IMR-90 (cell line): ENCODE measurements around the gene SCPEP1. TPM values are rescaled to one million over a fixed set of nuclear protein-coding genes. Genes with fewer than 3 reads are reported as not detected.

Experiments used
- ATAC-seq: fragments of 200-7000 bp; cut with Tn5 transposase; 2 replicates; pipeline ENCODE4 v1.9.1; 2020; ENCODE audit warnings: low read depth, mild to moderate bottlenecking, moderate library complexity
- BruUV-seq: library from RNA; stranded (reverse); fragments of 400-500 nt; replicated peaks from 2 replicates; lab custom pipeline; 2021; lab: Mats Ljungman, UMichigan
- CTCF ChIA-PET: fragments of 300-600 bp; formaldehyde crosslinking; extraction: SDS; loops from one replicate; lab custom pipeline; 2021; ENCODE audit warnings: antibody characterized with exemption; lab: Yijun Ruan, JAX
- POLR2A ChIA-PET: fragments of 300-600 bp; sonication (Branson Sonifier 250); formaldehyde crosslinking; loops from one replicate; lab custom pipeline; 2022; ENCODE audit warnings: antibody characterized with exemption; ENCODE audit not compliant: unreplicated experiment; lab: Charles Lee
- DNase-seq: peaks from one replicate; pipeline ENCODE4 v3.0.0; 2013
- H2AFZ ChIP-seq: replicated peaks from 2 replicates; pipeline ENCODE3; 2013; ENCODE audit warnings: low read length, mild to moderate bottlenecking; ENCODE audit not compliant: poor library complexity
- H2AK5ac ChIP-seq: 2 replicates; pipeline ENCODE4 v1.6.1; 2013; ENCODE audit warnings: low read depth, low read length, inconsistent platforms
- H2AK9ac ChIP-seq: replicated peaks from 2 replicates; pipeline ENCODE3; 2013; ENCODE audit warnings: mild to moderate bottlenecking, low read depth, low read length, moderate library complexity; ENCODE audit not compliant: poor library complexity
- H2BK120ac ChIP-seq: 2 replicates; pipeline ENCODE4 v1.6.1; 2013; ENCODE audit warnings: low read depth, low read length, inconsistent platforms
- H2BK15ac ChIP-seq: 3 replicates; pipeline ENCODE4 v1.6.1; 2013; ENCODE audit warnings: low read depth, low read length, inconsistent platforms
- H2BK20ac ChIP-seq: 2 replicates; pipeline ENCODE4 v1.6.1; 2013; ENCODE audit warnings: low read depth, mild to moderate bottlenecking, inconsistent platforms, low read length, moderate library complexity
- H2BK5ac ChIP-seq: 2 replicates; pipeline ENCODE4 v1.6.1; 2013; ENCODE audit warnings: mild to moderate bottlenecking, low read depth, low read length, inconsistent platforms; ENCODE audit not compliant: poor library complexity, severe bottlenecking
- H3K14ac ChIP-seq: replicated peaks from 2 replicates; pipeline ENCODE4 v1.6.1; 2013; ENCODE audit warnings: low read depth, low read length, inconsistent platforms
- H3K18ac ChIP-seq: 2 replicates; pipeline ENCODE4 v1.6.1; 2013; ENCODE audit warnings: low read depth, low read length, control low read depth
- H3K23ac ChIP-seq: 2 replicates; pipeline ENCODE4 v1.6.1; 2013; ENCODE audit warnings: low read depth, low read length, inconsistent platforms
- H3K27ac ChIP-seq: 2 replicates; pipeline ENCODE4 v1.5.1; 2013; ENCODE audit warnings: mild to moderate bottlenecking, control low read depth, low read length; ENCODE audit not compliant: insufficient read depth
- H3K27me3 ChIP-seq: 2 replicates; pipeline ENCODE4 v1.6.1; 2013; ENCODE audit warnings: low read length; ENCODE audit not compliant: control insufficient read depth, insufficient read depth
- H3K36me3 ChIP-seq: 2 replicates; pipeline ENCODE4 v1.6.1; 2013; ENCODE audit warnings: low read length, mixed read lengths; ENCODE audit not compliant: control insufficient read depth, insufficient read depth
- H3K4ac ChIP-seq: 2 replicates; pipeline ENCODE4 v1.6.1; 2013; ENCODE audit warnings: low read depth, low read length, inconsistent platforms
- H3K4me1 ChIP-seq: 2 replicates; pipeline ENCODE4 v1.6.1; 2013; ENCODE audit warnings: low read length, mixed read lengths; ENCODE audit not compliant: control insufficient read depth, insufficient read depth
- H3K4me2 ChIP-seq: 2 replicates; pipeline ENCODE4 v1.6.1; 2013; ENCODE audit warnings: low read depth, mild to moderate bottlenecking, control low read depth, low read length, moderate library complexity
- H3K4me3 ChIP-seq: 2 replicates; pipeline ENCODE4 v1.5.1; 2013; ENCODE audit warnings: low read depth, mild to moderate bottlenecking, control low read depth, low read length, moderate library complexity; ENCODE audit not compliant: insufficient read depth
- H3K56ac ChIP-seq: 2 replicates; pipeline ENCODE4 v1.6.1; 2013; ENCODE audit warnings: low read length, inconsistent platforms; ENCODE audit not compliant: insufficient read depth; ENCODE audit errors: extremely low read depth
- H3K79me1 ChIP-seq, 2 experiments: 2 replicates each; pipeline ENCODE4 v1.6.1; 2013; ENCODE audit warnings: low read length in 2 of 2, inconsistent platforms in 1 of 2, low read depth in 1 of 2
- H3K9ac ChIP-seq: 2 replicates; pipeline ENCODE4 v1.6.1; 2013; ENCODE audit warnings: low read depth, low read length, control low read depth
- H3K9me1 ChIP-seq: 2 replicates; pipeline ENCODE4 v1.6.1; 2013; ENCODE audit warnings: low read length, inconsistent platforms; ENCODE audit not compliant: insufficient read depth
- H3K9me3 ChIP-seq: 2 replicates; pipeline ENCODE4 v1.6.1; 2013; ENCODE audit warnings: low read length; ENCODE audit not compliant: control insufficient read depth, insufficient read depth
- H4K20me1 ChIP-seq: 2 replicates; pipeline ENCODE4 v1.6.1; 2013; ENCODE audit warnings: low read length, inconsistent platforms; ENCODE audit not compliant: insufficient read depth
- H4K5ac ChIP-seq: 2 replicates; pipeline ENCODE4 v1.6.1; 2013; ENCODE audit warnings: mild to moderate bottlenecking, low read depth, low read length, control low read depth
- H4K8ac ChIP-seq, 2 experiments: 2 replicates each; pipeline ENCODE4 v1.6.1; 2013; ENCODE audit warnings: low read depth in 2 of 2, low read length in 2 of 2, control low read depth in 1 of 2, inconsistent platforms in 1 of 2
- H4K91ac ChIP-seq: 2 replicates; pipeline ENCODE4 v1.6.1; 2013; ENCODE audit warnings: low read depth, low read length, inconsistent platforms; ENCODE audit not compliant: insufficient read depth
- BHLHE40 ChIP-seq: fragments of 150-350 bp; IDR thresholded peaks from 2 replicates; pipeline ENCODE4 v1.6.1; 2016; ENCODE audit warnings: mild to moderate bottlenecking, low read depth, low read length
- CHD1 ChIP-seq: IDR thresholded peaks from 2 replicates; pipeline ENCODE4 v1.6.1; 2012; ENCODE audit warnings: low read depth, low read length, improper control_type of control experiment
- MAFK ChIP-seq: IDR thresholded peaks from 2 replicates; pipeline ENCODE4 v1.6.1; 2012; ENCODE audit warnings: low read depth, low read length, improper control_type of control experiment
- MAZ ChIP-seq: IDR thresholded peaks from 2 replicates; pipeline ENCODE4 v1.6.1; 2012; ENCODE audit warnings: low read depth, mild to moderate bottlenecking, low read length, improper control_type of control experiment, moderate library complexity, borderline replicate concordance
- MXI1 ChIP-seq: IDR thresholded peaks from 2 replicates; pipeline ENCODE4 v1.6.1; 2012; ENCODE audit warnings: low read depth, mild to moderate bottlenecking, low read length, moderate library complexity, borderline replicate concordance
- NFE2L2 ChIP-seq: fragments of 150-350 bp; IDR thresholded peaks from 2 replicates; pipeline ENCODE4 v1.6.1; 2016; ENCODE audit warnings: low read depth, mild to moderate bottlenecking, low read length
- POLR2A ChIP-seq: IDR thresholded peaks from 2 replicates; pipeline ENCODE4 v1.6.1; 2012; ENCODE audit warnings: mild to moderate bottlenecking, low read depth, low read length
- RAD21 ChIP-seq: IDR thresholded peaks from 2 replicates; pipeline ENCODE4 v1.6.1; 2012; ENCODE audit warnings: low read length, improper control_type of control experiment
- RCOR1 ChIP-seq: IDR thresholded peaks from 2 replicates; pipeline ENCODE4 v1.6.1; 2012; ENCODE audit warnings: mild to moderate bottlenecking, low read length, improper control_type of control experiment; ENCODE audit not compliant: insufficient replicate concordance
- RFX5 ChIP-seq: IDR thresholded peaks from 2 replicates; pipeline ENCODE4 v1.8.0; 2012; ENCODE audit warnings: low read depth, mild to moderate bottlenecking, low read length, moderate library complexity
- SMC3 ChIP-seq: fragments of 150-350 bp; IDR thresholded peaks from 2 replicates; pipeline ENCODE4 v1.6.1; 2016; ENCODE audit warnings: low read depth, mild to moderate bottlenecking, antibody characterized with exemption, low read length, moderate library complexity
- WGBS, 2 experiments: methylation state at CpG; one replicate each; pipeline versions ENCODE4 v1.1.5 to v1.1.7; 2013; ENCODE audit warnings: missing lambda C conversion rate in 2 of 2; ENCODE audit not compliant: insufficient read length in 1 of 2; ENCODE audit errors: extremely low coverage in 2 of 2; 5-methylcytosine and 5-hydroxymethylcytosine counted together
- dilution Hi-C: fragments of 300-500 bp; cut with HindIII; formaldehyde crosslinking; loops from one replicate; pipeline ENCODE4 v1.14.3; 2018; ENCODE audit warnings: low sequenced_read_pairs; ENCODE audit not compliant: unreplicated experiment
- in situ Hi-C: fragments of 300-500 bp; cut with MboI; formaldehyde crosslinking; loops from 3 replicates; pipeline ENCODE4 v1.14.3; 2019; ENCODE audit warnings: low sequenced_read_pairs, inconsistent platforms, mixed read lengths
- intact Hi-C: fragments of 100-400 bp; cut with micrococcal nuclease; formaldehyde crosslinking; loops from 2 replicates; pipeline ENCODE4 v1.10.0; 2022
- polyA plus RNA-seq, 3 experiments: library from polyadenylated mRNA; depleted of rRNA; stranded (reverse); fragments of >200 nt; gene quantifications; 2 replicates each; pipeline ENCODE4 v1.2.3, GENCODE V29; 2012; ENCODE audit warnings: low replicate concordance in 1 of 3
- total RNA-seq: library from RNA; depleted of rRNA; stranded (reverse); fragments of >200 nt; gene quantifications from 2 replicates; pipeline ENCODE4 v1.2.3, GENCODE V29; 2012
- TF ChIP-seq, protein P1 (sequence below): fragments of 150-350 bp; IDR thresholded peaks from 2 replicates; pipeline ENCODE4 v1.6.1; 2016; ENCODE audit warnings: low read depth, mild to moderate bottlenecking, low read length, moderate library complexity, borderline replicate concordance
- TF ChIP-seq, protein P2 (sequence below): fragments of 150-350 bp; IDR thresholded peaks from 2 replicates; pipeline ENCODE4 v1.6.1; 2017; ENCODE audit warnings: mild to moderate bottlenecking, antibody characterized with exemption, low read length, low read depth
- TF ChIP-seq, protein P3 (sequence below): conservative IDR thresholded peaks from 2 replicates; pipeline ENCODE4 v1.5.1; 2012; ENCODE audit warnings: mild to moderate bottlenecking, low read depth, low read length, improper control_type of control experiment

Gene SCPEP1
- total and polyA plus RNA-seq, 2 of the 4 experiments (the other 2 are of a cell fraction) = 16.5 to 32.1 TPM

DNA sequence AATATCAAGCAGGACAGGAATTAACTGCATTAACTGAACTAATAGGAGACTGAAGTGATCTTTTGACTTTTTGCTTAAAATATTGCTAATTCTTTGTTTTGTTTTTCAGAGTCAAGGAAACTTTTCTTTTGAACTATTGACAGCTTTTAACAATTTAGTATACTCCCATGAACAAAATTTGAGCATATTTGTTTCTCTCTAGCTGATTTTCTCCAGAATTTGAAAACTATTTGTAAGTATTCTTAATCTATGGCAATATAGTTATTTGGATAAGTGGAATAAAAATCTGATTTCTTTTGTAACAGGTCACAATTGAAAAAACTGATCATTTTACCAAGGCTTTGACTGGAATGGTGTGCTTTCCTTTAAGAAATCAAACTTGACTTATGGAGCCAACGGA lies 7.0 kb upstream of the SCPEP1 start:
- Histone ChIP-seq H3K23ac (no peak overlapping the region), H4K8ac (no peak overlapping the region), H3K36me3 (no peaks in the 10 kb centered on the region), H2BK15ac (no peak overlapping the region), H4K20me1 (no peaks in the 10 kb centered on the region), H3K9me1 (no peaks in the 10 kb centered on the region), H2BK20ac (no peak overlapping the region), H3K79me1 (no peaks in the 10 kb centered on the region), H2BK120ac (no peak overlapping the region), H2AK5ac (no peak overlapping the region), H3K4me2 (no peak overlapping the region), H3K9ac (no peak overlapping the region), H2BK5ac (no peak overlapping the region), H3K18ac (no peak overlapping the region), H3K4me1 (no peaks in the 10 kb centered on the region), H3K9me3 (peaks cover 2% of the 10 kb centered on the region; the same call in 1 of the 2 replicates), H3K4me3 (no peak overlapping the region), H2AK9ac (no peak overlapping the region), H3K27ac (no peak overlapping the region), H4K91ac (no peak overlapping the region), H2AFZ (no peak overlapping the region), H4K5ac (no peak overlapping the region), H3K27me3 (peaks cover 8% of the 10 kb centered on the region), H3K14ac (no peak overlapping the region), H3K4ac (no peak overlapping the region), H3K56ac (no peak overlapping the region)
- ATAC-seq (no peak), DNase-seq (no peak)
- in situ Hi-C loops = no loop called here
- ChIA-PET CTCF (no interaction called here), POLR2A (no interaction called here)
- BruUV-seq = no TSS peak
- TF ChIP-seq RCOR1 (no peak), POLR2A (no peak), SMC3 (no peak), MAFK (no peak), RAD21 (no peak), CHD1 (no peak), NFE2L2 (no peak), BHLHE40 (no peak), RFX5 (no peak), MAZ (no peak), MXI1 (no peak)
- TF ChIP-seq, protein P1, sequence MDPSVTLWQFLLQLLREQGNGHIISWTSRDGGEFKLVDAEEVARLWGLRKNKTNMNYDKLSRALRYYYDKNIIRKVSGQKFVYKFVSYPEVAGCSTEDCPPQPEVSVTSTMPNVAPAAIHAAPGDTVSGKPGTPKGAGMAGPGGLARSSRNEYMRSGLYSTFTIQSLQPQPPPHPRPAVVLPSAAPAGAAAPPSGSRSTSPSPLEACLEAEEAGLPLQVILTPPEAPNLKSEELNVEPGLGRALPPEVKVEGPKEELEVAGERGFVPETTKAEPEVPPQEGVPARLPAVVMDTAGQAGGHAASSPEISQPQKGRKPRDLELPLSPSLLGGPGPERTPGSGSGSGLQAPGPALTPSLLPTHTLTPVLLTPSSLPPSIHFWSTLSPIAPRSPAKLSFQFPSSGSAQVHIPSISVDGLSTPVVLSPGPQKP = no peak
- TF ChIP-seq, protein P2, sequence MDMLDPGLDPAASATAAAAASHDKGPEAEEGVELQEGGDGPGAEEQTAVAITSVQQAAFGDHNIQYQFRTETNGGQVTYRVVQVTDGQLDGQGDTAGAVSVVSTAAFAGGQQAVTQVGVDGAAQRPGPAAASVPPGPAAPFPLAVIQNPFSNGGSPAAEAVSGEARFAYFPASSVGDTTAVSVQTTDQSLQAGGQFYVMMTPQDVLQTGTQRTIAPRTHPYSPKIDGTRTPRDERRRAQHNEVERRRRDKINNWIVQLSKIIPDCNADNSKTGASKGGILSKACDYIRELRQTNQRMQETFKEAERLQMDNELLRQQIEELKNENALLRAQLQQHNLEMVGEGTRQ = no peak
- TF ChIP-seq, protein P3, sequence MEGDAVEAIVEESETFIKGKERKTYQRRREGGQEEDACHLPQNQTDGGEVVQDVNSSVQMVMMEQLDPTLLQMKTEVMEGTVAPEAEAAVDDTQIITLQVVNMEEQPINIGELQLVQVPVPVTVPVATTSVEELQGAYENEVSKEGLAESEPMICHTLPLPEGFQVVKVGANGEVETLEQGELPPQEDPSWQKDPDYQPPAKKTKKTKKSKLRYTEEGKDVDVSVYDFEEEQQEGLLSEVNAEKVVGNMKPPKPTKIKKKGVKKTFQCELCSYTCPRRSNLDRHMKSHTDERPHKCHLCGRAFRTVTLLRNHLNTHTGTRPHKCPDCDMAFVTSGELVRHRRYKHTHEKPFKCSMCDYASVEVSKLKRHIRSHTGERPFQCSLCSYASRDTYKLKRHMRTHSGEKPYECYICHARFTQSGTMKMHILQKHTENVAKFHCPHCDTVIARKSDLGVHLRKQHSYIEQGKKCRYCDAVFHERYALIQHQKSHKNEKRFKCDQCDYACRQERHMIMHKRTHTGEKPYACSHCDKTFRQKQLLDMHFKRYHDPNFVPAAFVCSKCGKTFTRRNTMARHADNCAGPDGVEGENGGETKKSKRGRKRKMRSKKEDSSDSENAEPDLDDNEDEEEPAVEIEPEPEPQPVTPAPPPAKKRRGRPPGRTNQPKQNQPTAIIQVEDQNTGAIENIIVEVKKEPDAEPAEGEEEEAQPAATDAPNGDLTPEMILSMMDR = no peak
- no CpG with 5 or more reads among the region's 1 CpG for WGBS, 2 experiments
- dilution Hi-C loops = no loop called here
- intact Hi-C loops = no loop called here
